Liver (tissue), 3 donors: ENCODE results near the gene CELF5.

Source experiments
- ATF3 ChIP-seq: IDR thresholded peaks from 2 replicates; pipeline ENCODE4 v1.6.1; 2016; ENCODE audit warnings: antibody characterized with exemption
- CTCF ChIP-seq: fragments of 150-350 bp; IDR thresholded peaks from 2 replicates; pipeline ENCODE4 v1.5.1; 2017; ENCODE audit warnings: improper control_type of control experiment, low read depth, low read length; ENCODE audit not compliant: missing input control
- EGR1 ChIP-seq, 2 donors: IDR thresholded peaks; 2 replicates each; pipeline ENCODE4 v1.6.1; 2016 to 2018; ENCODE audit warnings: antibody characterized with exemption in 2 of 2, low read depth in 2 of 2
- GABPA ChIP-seq, 2 donors: IDR thresholded peaks in 1 of 2; conservative IDR thresholded peaks in 1 of 2; 2 replicates each; pipeline ENCODE4 v1.6.1; 2016; ENCODE audit warnings: antibody characterized with exemption in 2 of 2, mild to moderate bottlenecking in 1 of 2, moderate library complexity in 1 of 2
- HNF4G ChIP-seq: IDR thresholded peaks from 2 replicates; pipeline ENCODE4 v1.6.1; 2016; ENCODE audit warnings: antibody characterized with exemption
- MAX ChIP-seq: IDR thresholded peaks from 2 replicates; pipeline ENCODE4 v1.6.1; 2016; ENCODE audit warnings: antibody characterized with exemption
- RAD21 ChIP-seq, 2 donors: IDR thresholded peaks; 2 replicates each; pipeline ENCODE4 v1.6.1; 2016; ENCODE audit warnings: antibody characterized with exemption in 2 of 2, mild to moderate bottlenecking in 2 of 2
- TAF1 ChIP-seq: conservative IDR thresholded peaks from 2 replicates; pipeline ENCODE4 v1.6.1; 2016; ENCODE audit warnings: antibody characterized with exemption, mild to moderate bottlenecking
- ZBTB33 ChIP-seq: IDR thresholded peaks from 2 replicates; pipeline ENCODE4 v1.6.1; 2016; ENCODE audit warnings: antibody characterized with exemption
- donor health status: healthy.
- donor health status: healthy.

GRCh38 chr19:3315676-3315973 lies 91.2 kb downstream of the CELF5 start:
- no peak for TF ChIP-seq MAX
- TF ChIP-seq TAF1 = no peak
- no peak for TF ChIP-seq CTCF
- TF ChIP-seq ZBTB33 = no peak
- TF ChIP-seq HNF4G = no peak
- no peak for TF ChIP-seq RAD21 (IDR thresholded peaks at IDR 0.05)
- no peak for TF ChIP-seq EGR1 (IDR thresholded peaks at IDR 0.05; ENCODE audit: low read depth in 2 of 2)
- no peak for TF ChIP-seq ATF3
- no peak for TF ChIP-seq GABPA (IDR thresholded peaks at IDR 0.05 in 1 of 2, conservative IDR thresholded peaks at IDR 0.05 in 1 of 2)
